ENCODE measurements around the gene DUSP5. TPM values are rescaled to one million over a fixed set of nuclear protein-coding genes. Genes with fewer than 3 reads are reported as not detected.

Gene DUSP5
- total RNA-seq, 1 experiment from 2014 or later = 23.6 TPM

GRCh38 chr10:110556969-110557601, 59.4 kb downstream of the DUSP5 start:
- H3K27me3 ChIP-seq (ENCODE audit: low read length) = no peaks in the 10 kb centered on the region
- no peaks in the 10 kb centered on the region for H3K9me2 ChIP-seq (replicated peaks; ENCODE audit: insufficient read depth, low read length)
- H3K79me2 ChIP-seq (ENCODE audit: low read length) = no peaks in the 10 kb centered on the region
- peak overlapping the region; percentile 43 for H3K4me2 ChIP-seq (ENCODE audit: low read depth, low read length, poor library complexity, severe bottlenecking)
- H4K20me1 ChIP-seq (ENCODE audit: insufficient read depth, low read depth, low read length) = no peaks in the 10 kb centered on the region
- H3K9me3 ChIP-seq (ENCODE audit: low read length) = no peaks in the 10 kb centered on the region
- peak; percentile 91 for DNase-seq
- peak overlapping the region; percentile 39; the same call in 1 of the 2 replicates for H2AFZ ChIP-seq (ENCODE audit: low read length)
- no peak overlapping the region for H3K4me3 ChIP-seq (ENCODE audit: low read length)
- no peaks in the 10 kb centered on the region for H3K36me3 ChIP-seq (ENCODE audit: insufficient read depth, low read length)
- peaks cover 19% of the 10 kb centered on the region for H3K4me1 ChIP-seq (ENCODE audit: low read length)
- no peak overlapping the region for H3K27ac ChIP-seq (ENCODE audit: low read length)
- H3K9ac ChIP-seq (ENCODE audit: low read length) = no peak overlapping the region

GRCh38 chr10:110558041-110558440, 60.3 kb downstream of the DUSP5 start:
- Histone ChIP-seq H3K9ac (ENCODE audit: low read length) (no peak overlapping the region), H3K9me3 (ENCODE audit: low read length) (no peaks in the 10 kb centered on the region), H3K79me2 (ENCODE audit: low read length) (no peaks in the 10 kb centered on the region), H3K27ac (ENCODE audit: low read length) (no peak overlapping the region), H3K4me1 (ENCODE audit: low read length) (peaks cover 25% of the 10 kb centered on the region), H2AFZ (ENCODE audit: low read length) (no peak overlapping the region), H3K27me3 (ENCODE audit: low read length) (no peaks in the 10 kb centered on the region), H3K4me3 (ENCODE audit: low read length) (no peak overlapping the region), H3K4me2 (ENCODE audit: low read depth, low read length, poor library complexity, severe bottlenecking) (no peak overlapping the region), H3K9me2 (replicated peaks; ENCODE audit: insufficient read depth, low read length) (no peaks in the 10 kb centered on the region), H4K20me1 (ENCODE audit: insufficient read depth, low read depth, low read length) (no peaks in the 10 kb centered on the region), H3K36me3 (ENCODE audit: insufficient read depth, low read length) (no peaks in the 10 kb centered on the region)
- no peak for DNase-seq

GRCh38 chr10:110560012-110560411, 62.3 kb downstream of the DUSP5 start:
- no peaks in the 10 kb centered on the region for H3K36me3 ChIP-seq (ENCODE audit: insufficient read depth, low read length)
- no peak overlapping the region for H3K4me2 ChIP-seq (ENCODE audit: low read depth, low read length, poor library complexity, severe bottlenecking)
- H3K4me1 ChIP-seq (ENCODE audit: low read length) = peaks cover 25% of the 10 kb centered on the region
- H3K27ac ChIP-seq (ENCODE audit: low read length) = no peak overlapping the region
- H3K4me3 ChIP-seq (ENCODE audit: low read length) = no peak overlapping the region
- DNase-seq = no peak
- no peak overlapping the region for H2AFZ ChIP-seq (ENCODE audit: low read length)
- H4K20me1 ChIP-seq (ENCODE audit: insufficient read depth, low read depth, low read length) = no peaks in the 10 kb centered on the region
- no peak overlapping the region for H3K9ac ChIP-seq (ENCODE audit: low read length)
- H3K9me2 ChIP-seq (replicated peaks; ENCODE audit: insufficient read depth, low read length) = no peaks in the 10 kb centered on the region
- no peaks in the 10 kb centered on the region for H3K27me3 ChIP-seq (ENCODE audit: low read length)
- no peaks in the 10 kb centered on the region for H3K9me3 ChIP-seq (ENCODE audit: low read length)
- no peaks in the 10 kb centered on the region for H3K79me2 ChIP-seq (ENCODE audit: low read length)

Other genes with a start within 250 kb of the DUSP5 start
- 9.8 and 26.1 TPM in 2 replicates for gene SMNDC1, start 193.0 kb upstream of the DUSP5 start, total RNA-seq (2014; rRNA removed; shearing (Covaris generic); ENCODE audit: low replicate concordance)
- 40.4 and 42.3 TPM in 2 replicates for gene SMC3, start 69.8 kb downstream of the DUSP5 start, total RNA-seq (2014; rRNA removed; shearing (Covaris generic); ENCODE audit: low replicate concordance)
- gene RBM20, start 146.4 kb downstream of the DUSP5 start, total RNA-seq (2014; rRNA removed; shearing (Covaris generic); ENCODE audit: low replicate concordance) = not detected in 2 replicates

All from Karpas-422 (cell line).